Activated T-helper 1 cell treated with anti-CD3 and anti-CD28 coated beads, Interleukin-12 subunit alpha, Interleukin-12 subunit beta, Interleukin-2, Interleukin-4 antibody, amounts not matched to agents 30 ng/mL and 10 ng/mL and 1 ng/mL, durations not matched to agents 14 hours and 24 hours and 36 hours (primary cell): ENCODE measurements around the gene NLE1. TPM values are rescaled to one million over a fixed set of nuclear protein-coding genes. Genes with fewer than 3 reads are reported as not detected.
"Not testable (repeated sequence)": the region's sequence is repeated elsewhere in the genome, so short reads cannot be mapped to it uniquely, and the experiment has no call there.

Source experiments
- DNase-seq: peaks from one replicate; pipeline ENCODE4 v3.0.0; 2021; ENCODE audit warnings: low spot score
- H3K27ac Mint-ChIP-seq: one replicate; pipeline ENCODE4 v1.8.0; 2021; ENCODE audit warnings: mild to moderate bottlenecking, mixed read lengths
- H3K27me3 Mint-ChIP-seq: one replicate; pipeline ENCODE4 v1.8.0; 2022; ENCODE audit warnings: mild to moderate bottlenecking, moderate library complexity, mixed read lengths; ENCODE audit not compliant: insufficient read depth
- H3K36me3 Mint-ChIP-seq: one replicate; pipeline ENCODE4 v1.8.0; 2021; ENCODE audit warnings: low read depth, mixed read lengths
- H3K4me1 Mint-ChIP-seq: one replicate; pipeline ENCODE4 v1.8.0; 2021; ENCODE audit warnings: low read depth, mixed read lengths
- H3K4me3 Mint-ChIP-seq: one replicate; pipeline ENCODE4 v1.8.0; 2021; ENCODE audit warnings: mild to moderate bottlenecking, moderate library complexity, mixed read lengths
- H3K9me3 Mint-ChIP-seq: one replicate; pipeline ENCODE4 v1.8.0; 2021; ENCODE audit warnings: mixed read lengths
- intact Hi-C: fragments of 100-400 bp; cut with micrococcal nuclease; formaldehyde crosslinking; loops from one replicate; pipeline ENCODE4 v1.15.1; 2024
- total RNA-seq: library from RNA; stranded (reverse); gene quantifications from 2 replicates; pipeline ENCODE4 v1.2.3, GENCODE V29; 2022

NLE1 gene
- total RNA-seq, 1 donor from 2014 or later, result 51.1 TPM

GRCh38 chr17:35135322-35135721 is 6.8 kb downstream of the NLE1 start:
- Mint-ChIP-seq H3K27ac (no peak overlapping the region), H3K9me3 (no peaks in the 10 kb centered on the region), H3K4me3 (no peak overlapping the region), H3K4me1 (peaks cover 5% of the 10 kb centered on the region), H3K36me3 (peaks cover 65% of the 10 kb centered on the region), H3K27me3 (no peaks in the 10 kb centered on the region)
- intact Hi-C loops, result no loop called here
- no peak for DNase-seq

- intact Hi-C loops, result no loop called here
- no peaks in the 10 kb centered on the region for H3K27me3 Mint-ChIP-seq
- H3K36me3 Mint-ChIP-seq, result peaks cover 58% of the 10 kb centered on the region
- H3K27ac Mint-ChIP-seq, result no peak overlapping the region
- no peak overlapping the region for H3K4me3 Mint-ChIP-seq
- no peak for DNase-seq
- peaks cover 11% of the 10 kb centered on the region for H3K4me1 Mint-ChIP-seq
- H3K9me3 Mint-ChIP-seq, result no peaks in the 10 kb centered on the region
These were observed 9.1 kb downstream of the NLE1 start for GRCh38 chr17:35132816-35133550.

- Mint-ChIP-seq H3K27me3 (no peaks in the 10 kb centered on the region), H3K9me3 (no peaks in the 10 kb centered on the region), H3K4me1 (peaks cover 11% of the 10 kb centered on the region), H3K36me3 (peaks cover 56% of the 10 kb centered on the region), H3K27ac (no peak overlapping the region), H3K4me3 (no peak overlapping the region)
- DNase-seq, result no peak
- intact Hi-C loops, result no loop called here
These were observed 10.0 kb downstream of the NLE1 start for GRCh38 chr17:35132099-35132498.

- Mint-ChIP-seq H3K27ac (no peak overlapping the region), H3K4me1 (peaks cover 6% of the 10 kb centered on the region), H3K4me3 (no peak overlapping the region), H3K36me3 (peaks cover 41% of the 10 kb centered on the region), H3K27me3 (no peaks in the 10 kb centered on the region), H3K9me3 (no peaks in the 10 kb centered on the region)
- DNase-seq, result no peak
- intact Hi-C loops, result no loop called here
These were observed 11.7 kb downstream of the NLE1 start for GRCh38 chr17:35130392-35130791.

GRCh38 chr17:35129973-35130351 is 12.1 kb downstream of the NLE1 start:
- Mint-ChIP-seq H3K4me3 (no peak overlapping the region), H3K9me3 (no peaks in the 10 kb centered on the region), H3K27ac (no peak overlapping the region), H3K36me3 (peaks cover 37% of the 10 kb centered on the region), H3K4me1 (peaks cover 6% of the 10 kb centered on the region), H3K27me3 (no peaks in the 10 kb centered on the region)
- no peak for DNase-seq
- intact Hi-C loops, result no loop called here

- Mint-ChIP-seq H3K4me1 (peaks cover 6% of the 10 kb centered on the region), H3K4me3 (no peak overlapping the region), H3K36me3 (peaks cover 33% of the 10 kb centered on the region), H3K9me3 (no peaks in the 10 kb centered on the region), H3K27ac (no peak overlapping the region), H3K27me3 (no peaks in the 10 kb centered on the region)
- intact Hi-C loops, result no loop called here
- DNase-seq, result no peak
These were observed 12.7 kb downstream of the NLE1 start for GRCh38 chr17:35129154-35129972.

GRCh38 chr17:35127751-35128514 is 14.2 kb downstream of the NLE1 start:
- peaks cover 20% of the 10 kb centered on the region for H3K36me3 Mint-ChIP-seq
- intact Hi-C loops, result no loop called here
- H3K9me3 Mint-ChIP-seq, result no peaks in the 10 kb centered on the region
- no peak overlapping the region for H3K27ac Mint-ChIP-seq
- no peak for DNase-seq
- H3K4me3 Mint-ChIP-seq, result no peak overlapping the region
- no peaks in the 10 kb centered on the region for H3K27me3 Mint-ChIP-seq
- peaks cover 6% of the 10 kb centered on the region for H3K4me1 Mint-ChIP-seq

- no peak for DNase-seq
- intact Hi-C loops, result no loop called here
- Mint-ChIP-seq H3K4me1 (peaks cover 16% of the 10 kb centered on the region), H3K36me3 (peaks cover 5% of the 10 kb centered on the region), H3K4me3 (peak within 1 kb of the TSS; percentile 56), H3K27ac (peak within 1 kb of the TSS; percentile 52), H3K27me3 (no peaks in the 10 kb centered on the region), H3K9me3 (no peaks in the 10 kb centered on the region)
These were observed 20.8 kb downstream of the NLE1 start, which contains the start of gene FNDC8 for GRCh38 chr17:35121315-35121714. Gene FNDC8, plus strand, starts transcription at chr17:35121615. Its CDS starts 79 bp downstream, at chr17:35121694.

- peak; percentile 73 for DNase-seq
These were observed 22.5 kb downstream of the NLE1 start, which contains the start of gene RAD51D for GRCh38 chr17:35119370-35120165. Gene RAD51D, minus strand, starts transcription at chr17:35119860. Its CDS starts 247 bp downstream, at chr17:35119613.

GRCh38 chr17:35117984-35118383 is 24.1 kb downstream of the NLE1 start:
- peaks cover 36% of the 10 kb centered on the region for H3K4me1 Mint-ChIP-seq
- peak overlapping the region; percentile 18 for H3K27ac Mint-ChIP-seq
- no peaks in the 10 kb centered on the region for H3K9me3 Mint-ChIP-seq
- DNase-seq, result peak; percentile 16
- peaks cover 13% of the 10 kb centered on the region for H3K36me3 Mint-ChIP-seq
- intact Hi-C loops, result loop anchor here (1.0 kb wide), 1 partner anchor 698 kb away; no protein-coding TSS in a partner anchor
- no peaks in the 10 kb centered on the region for H3K27me3 Mint-ChIP-seq
- peak overlapping the region; percentile 88 for H3K4me3 Mint-ChIP-seq

More at GRCh38 chr17:35119370-35120165, 22.5 kb downstream of the NLE1 start, which contains the start of gene RAD51D:
- peak within 1 kb of the TSS; percentile 96 for H3K4me3 Mint-ChIP-seq
- no peaks in the 10 kb centered on the region for H3K9me3 Mint-ChIP-seq
- peaks cover 31% of the 10 kb centered on the region for H3K4me1 Mint-ChIP-seq
- peaks cover 13% of the 10 kb centered on the region for H3K36me3 Mint-ChIP-seq
- H3K27me3 Mint-ChIP-seq, result no peaks in the 10 kb centered on the region
- H3K27ac Mint-ChIP-seq, result peak within 1 kb of the TSS; percentile 95
- intact Hi-C loops, result loop anchor here (1.0 kb wide), 7 partner anchors 30 to 577 kb away; partner anchors contain the start of genes CCT6B, LIG3 and ZNF830

- no peak overlapping the region for H3K27ac Mint-ChIP-seq
- H3K9me3 Mint-ChIP-seq, result no peaks in the 10 kb centered on the region
- H3K4me1 Mint-ChIP-seq, result peaks cover 40% of the 10 kb centered on the region
- no peak for DNase-seq
- no peaks in the 10 kb centered on the region for H3K27me3 Mint-ChIP-seq
- no peak overlapping the region for H3K4me3 Mint-ChIP-seq
- peaks cover 13% of the 10 kb centered on the region for H3K36me3 Mint-ChIP-seq
- intact Hi-C loops, result no loop called here
These were observed 25.3 kb downstream of the NLE1 start for GRCh38 chr17:35116845-35117244.

GRCh38 chr17:35110791-35111190 is 31.3 kb downstream of the NLE1 start:
- intact Hi-C loops, H3K27me3 Mint-ChIP-seq, DNase-seq, H3K4me3 Mint-ChIP-seq, H3K27ac Mint-ChIP-seq, H3K9me3 Mint-ChIP-seq: not testable (repeated sequence)
- Mint-ChIP-seq H3K36me3 (peaks cover 25% of the 10 kb centered on the region), H3K4me1 (peaks cover 19% of the 10 kb centered on the region)
